GM12875 (cell line): Measurements from ENCODE around the gene TFRC.
"Not testable (repeated sequence)": the region's sequence is repeated elsewhere in the genome, so short reads cannot be mapped to it uniquely, and the experiment has no call there.

Source experiments
- H3K4me3 ChIP-seq: one replicate; pipeline ENCODE4 v1.5.1; 2011; ENCODE audit warnings: low read depth, low read length, control low read depth
- CTCF ChIP-seq: IDR thresholded peaks from 2 replicates; pipeline ENCODE4 v1.5.1; 2011; ENCODE audit warnings: low read depth, mild to moderate bottlenecking, control low read depth, inconsistent platforms, low read length, moderate library complexity, borderline replicate concordance; ENCODE audit not compliant: insufficient read depth

TFRC gene

GRCh38 chr3:196121066-196121465 is 39.2 kb upstream of the TFRC start:
- no peak for TF ChIP-seq CTCF
- no peak overlapping the region for H3K4me3 ChIP-seq

GRCh38 chr3:196120291-196120951 is 38.5 kb upstream of the TFRC start:
- no peak for TF ChIP-seq CTCF
- no peak overlapping the region for H3K4me3 ChIP-seq

- TF ChIP-seq CTCF, result no peak
- H3K4me3 ChIP-seq, result no peak overlapping the region
Measured at GRCh38 chr3:196117809-196118208, 35.9 kb upstream of the TFRC start.

GRCh38 chr3:196115678-196116083 is 33.8 kb upstream of the TFRC start:
- no peak for TF ChIP-seq CTCF
- no peak overlapping the region for H3K4me3 ChIP-seq

- no peak for TF ChIP-seq CTCF
- H3K4me3 ChIP-seq, result no peak overlapping the region
Measured at GRCh38 chr3:196111939-196112386, 30.1 kb upstream of the TFRC start.

- TF ChIP-seq CTCF, result no peak
Measured at GRCh38 chr3:196108075-196108743, 26.3 kb upstream of the TFRC start.

GRCh38 chr3:196104707-196105106 is 22.8 kb upstream of the TFRC start:
- H3K4me3 ChIP-seq, result not testable (repeated sequence)

More at GRCh38 chr3:196108075-196108743, 26.3 kb upstream of the TFRC start:
- H3K4me3 ChIP-seq, result no peak overlapping the region

GRCh38 chr3:196098365-196098980 is 16.6 kb upstream of the TFRC start:
- H3K4me3 ChIP-seq, result not testable (repeated sequence)
